Liver (tissue), 3 donors: ENCODE measurements around the gene PCDH9.

ENCODE experiments used
- CTCF ChIP-seq: fragments of 150-350 bp; IDR thresholded peaks from 2 replicates; pipeline ENCODE4 v1.5.1; 2017; ENCODE audit warnings: improper control_type of control experiment, low read depth, low read length; ENCODE audit not compliant: missing input control
- RAD21 ChIP-seq, 2 donors: IDR thresholded peaks; 2 replicates each; pipeline ENCODE4 v1.6.1; 2016; ENCODE audit warnings: antibody characterized with exemption in 2 of 2, mild to moderate bottlenecking in 2 of 2
- TAF1 ChIP-seq: conservative IDR thresholded peaks from 2 replicates; pipeline ENCODE4 v1.6.1; 2016; ENCODE audit warnings: antibody characterized with exemption, mild to moderate bottlenecking
- TF ChIP-seq, protein P1 (sequence below): IDR thresholded peaks from 2 replicates; pipeline ENCODE4 v1.6.1; 2016; ENCODE audit warnings: antibody characterized with exemption, mild to moderate bottlenecking
- donor health status: healthy.
- donor health status: healthy.

GRCh38 chr13:66826398-66826797 is 403.7 kb downstream of the PCDH9 start:
- TF ChIP-seq CTCF (no peak), RAD21 (IDR thresholded peaks at IDR 0.05) (no peak), TAF1 (no peak)
- TF ChIP-seq, protein P1, sequence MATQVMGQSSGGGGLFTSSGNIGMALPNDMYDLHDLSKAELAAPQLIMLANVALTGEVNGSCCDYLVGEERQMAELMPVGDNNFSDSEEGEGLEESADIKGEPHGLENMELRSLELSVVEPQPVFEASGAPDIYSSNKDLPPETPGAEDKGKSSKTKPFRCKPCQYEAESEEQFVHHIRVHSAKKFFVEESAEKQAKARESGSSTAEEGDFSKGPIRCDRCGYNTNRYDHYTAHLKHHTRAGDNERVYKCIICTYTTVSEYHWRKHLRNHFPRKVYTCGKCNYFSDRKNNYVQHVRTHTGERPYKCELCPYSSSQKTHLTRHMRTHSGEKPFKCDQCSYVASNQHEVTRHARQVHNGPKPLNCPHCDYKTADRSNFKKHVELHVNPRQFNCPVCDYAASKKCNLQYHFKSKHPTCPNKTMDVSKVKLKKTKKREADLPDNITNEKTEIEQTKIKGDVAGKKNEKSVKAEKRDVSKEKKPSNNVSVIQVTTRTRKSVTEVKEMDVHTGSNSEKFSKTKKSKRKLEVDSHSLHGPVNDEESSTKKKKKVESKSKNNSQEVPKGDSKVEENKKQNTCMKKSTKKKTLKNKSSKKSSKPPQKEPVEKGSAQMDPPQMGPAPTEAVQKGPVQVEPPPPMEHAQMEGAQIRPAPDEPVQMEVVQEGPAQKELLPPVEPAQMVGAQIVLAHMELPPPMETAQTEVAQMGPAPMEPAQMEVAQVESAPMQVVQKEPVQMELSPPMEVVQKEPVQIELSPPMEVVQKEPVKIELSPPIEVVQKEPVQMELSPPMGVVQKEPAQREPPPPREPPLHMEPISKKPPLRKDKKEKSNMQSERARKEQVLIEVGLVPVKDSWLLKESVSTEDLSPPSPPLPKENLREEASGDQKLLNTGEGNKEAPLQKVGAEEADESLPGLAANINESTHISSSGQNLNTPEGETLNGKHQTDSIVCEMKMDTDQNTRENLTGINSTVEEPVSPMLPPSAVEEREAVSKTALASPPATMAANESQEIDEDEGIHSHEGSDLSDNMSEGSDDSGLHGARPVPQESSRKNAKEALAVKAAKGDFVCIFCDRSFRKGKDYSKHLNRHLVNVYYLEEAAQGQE, result no peak
